H1 (cell line): ENCODE measurements around the gene SYNCRIP. TPM values are rescaled to one million over a fixed set of nuclear protein-coding genes. Genes with fewer than 3 reads are reported as not detected.

Experiments
- BCL11A ChIP-seq, 2 experiments: IDR thresholded peaks; one replicate each; pipeline ENCODE4 v1.6.1; 2011; ENCODE audit warnings: low read depth in 2 of 2, low read length in 2 of 2, mild to moderate bottlenecking in 2 of 2
- CTCF ChIP-seq, 3 experiments: IDR thresholded peaks; 1 replicate in 2 of 3; 2 replicates in 1 of 3; pipeline versions ENCODE4 v1.5.1 to v1.6.1; 2011; ENCODE audit warnings: low read length in 3 of 3, mild to moderate bottlenecking in 3 of 3, inconsistent platforms in 2 of 3, low read depth in 1 of 3, moderate library complexity in 1 of 3; ENCODE audit not compliant: insufficient read depth in 1 of 3; ENCODE audit errors: control extremely low read depth in 1 of 3
- POLR2AphosphoS5 ChIP-seq: IDR thresholded peaks from 2 replicates; pipeline ENCODE4 v1.6.1; 2011; ENCODE audit warnings: low read depth, low read length
- RBBP5 ChIP-seq: IDR thresholded peaks from 2 replicates; pipeline ENCODE4 v1.7.1; 2012; ENCODE audit warnings: low read depth, mild to moderate bottlenecking, inconsistent platforms, low read length, moderate library complexity, borderline replicate concordance
- TAF1 ChIP-seq: IDR thresholded peaks from 2 replicates; pipeline ENCODE4 v1.6.1; 2011; ENCODE audit warnings: mild to moderate bottlenecking, low read depth, low read length
- USF2 ChIP-seq: IDR thresholded peaks from 2 replicates; pipeline ENCODE4 v1.6.1; 2011; ENCODE audit warnings: low read length, improper control_type of control experiment
- YY1 ChIP-seq: IDR thresholded peaks from 2 replicates; pipeline ENCODE4 v1.6.1; 2011; ENCODE audit warnings: low read depth, mild to moderate bottlenecking, low read length
- polyA plus RNA-seq, 7 experiments: library from polyadenylated mRNA; depleted of rRNA in 3 of 7; stranded (reverse) in 5 of 7; unstranded in 2 of 7; fragments of >200 nt in 5 of 7; fragments of 200-250 nt in 2 of 7; gene quantifications; 1 replicate in 5 of 7; 2 replicates in 1 of 7; 4 replicates in 1 of 7; pipeline versions ENCODE4 v1.2.1 to v1.2.3, GENCODE V29; 2011 to 2013; ENCODE audit warnings: missing spikeins in 2 of 7, mixed read lengths in 2 of 7
- total RNA-seq: library from RNA; stranded (reverse); fragmentation: NEBNext Ultra II Directional; extraction: Animal tissue kit (Norgen Biotek cat#: 25700); gene quantifications from 2 replicates; pipeline ENCODE4 v1.2.1, GENCODE V29; 2021
- TF ChIP-seq, protein P1 (sequence below): fragments of 300-600 bp; sonication (generic); IDR thresholded peaks from 2 replicates; pipeline ENCODE4 v1.7.1; 2012; ENCODE audit warnings: low read length, moderate library complexity, mild to moderate bottlenecking, inconsistent platforms; ENCODE audit not compliant: insufficient replicate concordance

SYNCRIP gene
- total and polyA plus RNA-seq, 2 of the 8 experiments (the other 6 are each of a cell fraction or from before 2014, with no cell fraction given): 16.8 to 219 TPM

GRCh38 chr6:85672050-85672449 lies 29.4 kb upstream of the SYNCRIP start (continued):
- TF ChIP-seq, protein P1, sequence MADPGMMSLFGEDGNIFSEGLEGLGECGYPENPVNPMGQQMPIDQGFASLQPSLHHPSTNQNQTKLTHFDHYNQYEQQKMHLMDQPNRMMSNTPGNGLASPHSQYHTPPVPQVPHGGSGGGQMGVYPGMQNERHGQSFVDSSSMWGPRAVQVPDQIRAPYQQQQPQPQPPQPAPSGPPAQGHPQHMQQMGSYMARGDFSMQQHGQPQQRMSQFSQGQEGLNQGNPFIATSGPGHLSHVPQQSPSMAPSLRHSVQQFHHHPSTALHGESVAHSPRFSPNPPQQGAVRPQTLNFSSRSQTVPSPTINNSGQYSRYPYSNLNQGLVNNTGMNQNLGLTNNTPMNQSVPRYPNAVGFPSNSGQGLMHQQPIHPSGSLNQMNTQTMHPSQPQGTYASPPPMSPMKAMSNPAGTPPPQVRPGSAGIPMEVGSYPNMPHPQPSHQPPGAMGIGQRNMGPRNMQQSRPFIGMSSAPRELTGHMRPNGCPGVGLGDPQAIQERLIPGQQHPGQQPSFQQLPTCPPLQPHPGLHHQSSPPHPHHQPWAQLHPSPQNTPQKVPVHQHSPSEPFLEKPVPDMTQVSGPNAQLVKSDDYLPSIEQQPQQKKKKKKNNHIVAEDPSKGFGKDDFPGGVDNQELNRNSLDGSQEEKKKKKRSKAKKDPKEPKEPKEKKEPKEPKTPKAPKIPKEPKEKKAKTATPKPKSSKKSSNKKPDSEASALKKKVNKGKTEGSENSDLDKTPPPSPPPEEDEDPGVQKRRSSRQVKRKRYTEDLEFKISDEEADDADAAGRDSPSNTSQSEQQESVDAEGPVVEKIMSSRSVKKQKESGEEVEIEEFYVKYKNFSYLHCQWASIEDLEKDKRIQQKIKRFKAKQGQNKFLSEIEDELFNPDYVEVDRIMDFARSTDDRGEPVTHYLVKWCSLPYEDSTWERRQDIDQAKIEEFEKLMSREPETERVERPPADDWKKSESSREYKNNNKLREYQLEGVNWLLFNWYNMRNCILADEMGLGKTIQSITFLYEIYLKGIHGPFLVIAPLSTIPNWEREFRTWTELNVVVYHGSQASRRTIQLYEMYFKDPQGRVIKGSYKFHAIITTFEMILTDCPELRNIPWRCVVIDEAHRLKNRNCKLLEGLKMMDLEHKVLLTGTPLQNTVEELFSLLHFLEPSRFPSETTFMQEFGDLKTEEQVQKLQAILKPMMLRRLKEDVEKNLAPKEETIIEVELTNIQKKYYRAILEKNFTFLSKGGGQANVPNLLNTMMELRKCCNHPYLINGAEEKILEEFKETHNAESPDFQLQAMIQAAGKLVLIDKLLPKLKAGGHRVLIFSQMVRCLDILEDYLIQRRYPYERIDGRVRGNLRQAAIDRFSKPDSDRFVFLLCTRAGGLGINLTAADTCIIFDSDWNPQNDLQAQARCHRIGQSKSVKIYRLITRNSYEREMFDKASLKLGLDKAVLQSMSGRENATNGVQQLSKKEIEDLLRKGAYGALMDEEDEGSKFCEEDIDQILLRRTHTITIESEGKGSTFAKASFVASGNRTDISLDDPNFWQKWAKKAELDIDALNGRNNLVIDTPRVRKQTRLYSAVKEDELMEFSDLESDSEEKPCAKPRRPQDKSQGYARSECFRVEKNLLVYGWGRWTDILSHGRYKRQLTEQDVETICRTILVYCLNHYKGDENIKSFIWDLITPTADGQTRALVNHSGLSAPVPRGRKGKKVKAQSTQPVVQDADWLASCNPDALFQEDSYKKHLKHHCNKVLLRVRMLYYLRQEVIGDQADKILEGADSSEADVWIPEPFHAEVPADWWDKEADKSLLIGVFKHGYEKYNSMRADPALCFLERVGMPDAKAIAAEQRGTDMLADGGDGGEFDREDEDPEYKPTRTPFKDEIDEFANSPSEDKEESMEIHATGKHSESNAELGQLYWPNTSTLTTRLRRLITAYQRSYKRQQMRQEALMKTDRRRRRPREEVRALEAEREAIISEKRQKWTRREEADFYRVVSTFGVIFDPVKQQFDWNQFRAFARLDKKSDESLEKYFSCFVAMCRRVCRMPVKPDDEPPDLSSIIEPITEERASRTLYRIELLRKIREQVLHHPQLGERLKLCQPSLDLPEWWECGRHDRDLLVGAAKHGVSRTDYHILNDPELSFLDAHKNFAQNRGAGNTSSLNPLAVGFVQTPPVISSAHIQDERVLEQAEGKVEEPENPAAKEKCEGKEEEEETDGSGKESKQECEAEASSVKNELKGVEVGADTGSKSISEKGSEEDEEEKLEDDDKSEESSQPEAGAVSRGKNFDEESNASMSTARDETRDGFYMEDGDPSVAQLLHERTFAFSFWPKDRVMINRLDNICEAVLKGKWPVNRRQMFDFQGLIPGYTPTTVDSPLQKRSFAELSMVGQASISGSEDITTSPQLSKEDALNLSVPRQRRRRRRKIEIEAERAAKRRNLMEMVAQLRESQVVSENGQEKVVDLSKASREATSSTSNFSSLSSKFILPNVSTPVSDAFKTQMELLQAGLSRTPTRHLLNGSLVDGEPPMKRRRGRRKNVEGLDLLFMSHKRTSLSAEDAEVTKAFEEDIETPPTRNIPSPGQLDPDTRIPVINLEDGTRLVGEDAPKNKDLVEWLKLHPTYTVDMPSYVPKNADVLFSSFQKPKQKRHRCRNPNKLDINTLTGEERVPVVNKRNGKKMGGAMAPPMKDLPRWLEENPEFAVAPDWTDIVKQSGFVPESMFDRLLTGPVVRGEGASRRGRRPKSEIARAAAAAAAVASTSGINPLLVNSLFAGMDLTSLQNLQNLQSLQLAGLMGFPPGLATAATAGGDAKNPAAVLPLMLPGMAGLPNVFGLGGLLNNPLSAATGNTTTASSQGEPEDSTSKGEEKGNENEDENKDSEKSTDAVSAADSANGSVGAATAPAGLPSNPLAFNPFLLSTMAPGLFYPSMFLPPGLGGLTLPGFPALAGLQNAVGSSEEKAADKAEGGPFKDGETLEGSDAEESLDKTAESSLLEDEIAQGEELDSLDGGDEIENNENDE: no peak
- TF ChIP-seq RBBP5 (no peak), BCL11A (IDR thresholded peaks at IDR 0.05; ENCODE audit: low read depth in 2 of 2, low read length in 2 of 2) (no peak), POLR2AphosphoS5 (peak; percentile 43), TAF1 (no peak), CTCF (IDR thresholded peaks at IDR 0.05; ENCODE audit: control extremely low read depth in 1 of 3, insufficient read depth in 1 of 3, low read depth in 1 of 3, low read length in 3 of 3) (no peak), USF2 (no peak), YY1 (no peak)
